CD4-positive, alpha-beta T cell treated with Interferon gamma for 1 hour (primary cell): ENCODE results near the gene SH3RF1.
"Not testable (repeated sequence)": the region's sequence is repeated elsewhere in the genome, so short reads cannot be mapped to it uniquely, and the experiment has no call there.

Source experiments
- DNase-seq: peaks from one replicate; pipeline ENCODE4 v3.0.0-alpha.2; 2020

Gene SH3RF1

DNA sequence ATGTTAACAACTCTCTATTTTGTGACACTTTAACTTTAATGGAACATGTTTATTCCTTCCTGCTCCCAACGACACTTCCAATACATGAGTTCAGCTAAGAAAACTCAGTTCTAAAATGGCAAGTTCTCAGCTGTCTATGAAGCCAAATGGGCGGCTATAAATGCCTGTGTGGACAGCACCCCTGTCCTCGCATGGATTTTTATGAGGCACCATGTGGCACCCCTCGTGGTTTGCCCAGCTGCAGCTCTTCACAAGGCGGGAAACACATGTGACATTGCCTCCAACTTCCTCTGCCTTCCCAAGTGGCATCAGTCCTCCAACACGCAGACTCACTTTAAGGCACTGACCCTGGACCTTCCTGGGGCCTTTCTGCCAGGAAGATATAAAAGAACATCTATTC lies 48.0 kb downstream of the SH3RF1 start:
- DNase-seq: no peak

DNA sequence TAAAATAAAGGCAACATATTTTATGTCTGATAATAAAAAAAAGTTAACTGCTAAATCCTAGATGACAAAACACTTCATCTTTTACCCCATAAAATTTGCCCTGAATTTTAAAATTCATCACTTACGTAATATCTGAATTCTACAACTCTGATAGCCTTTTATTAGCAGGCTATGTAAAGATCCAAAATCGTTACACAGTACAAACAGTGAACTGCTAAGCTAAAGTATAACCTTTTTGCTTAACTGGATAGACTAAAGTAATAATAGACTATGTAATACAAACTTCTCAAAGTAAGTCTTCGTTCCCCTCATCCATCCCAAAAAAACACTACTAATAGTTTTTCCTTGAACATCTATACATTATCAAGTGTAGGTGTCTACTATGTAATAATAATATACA lies 49.1 kb downstream of the SH3RF1 start:
- DNase-seq: no peak

- DNase-seq: no peak
Measured at GRCh38 chr4:169220854-169221411, 49.8 kb downstream of the SH3RF1 start.

DNA sequence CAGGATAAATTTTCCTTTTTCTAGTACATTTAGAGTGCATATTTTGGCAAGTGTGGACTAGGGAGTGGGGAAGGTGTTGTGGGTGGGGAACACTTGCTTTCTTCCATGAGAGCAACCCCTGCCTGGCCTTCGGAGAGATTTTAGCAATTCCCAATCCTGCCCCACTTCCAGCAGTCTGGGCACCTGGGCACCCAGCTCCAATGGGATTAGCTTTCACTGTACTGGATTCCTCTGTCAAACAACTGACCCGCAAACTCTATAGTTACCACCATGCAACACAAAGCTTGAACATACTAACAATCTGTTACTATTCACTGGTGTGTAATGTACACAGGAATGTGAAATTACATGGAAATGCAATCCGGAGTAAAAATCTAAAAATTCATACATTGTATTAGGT lies 50.3 kb downstream of the SH3RF1 start:
- DNase-seq: no peak

GRCh38 chr4:169219440-169219839 lies 51.3 kb downstream of the SH3RF1 start:
- DNase-seq: no peak

- DNase-seq: no peak
Measured at GRCh38 chr4:169215656-169216055, 55.1 kb downstream of the SH3RF1 start.

GRCh38 chr4:169212981-169213380 lies 57.8 kb downstream of the SH3RF1 start:
- DNase-seq: no peak

GRCh38 chr4:169210504-169211118 lies 60.1 kb downstream of the SH3RF1 start:
- peak; percentile 31 for DNase-seq

- DNase-seq: no peak
Measured at GRCh38 chr4:169209388-169209883, 61.3 kb downstream of the SH3RF1 start.

GRCh38 chr4:169208516-169208915 lies 62.2 kb downstream of the SH3RF1 start:
- DNase-seq: no peak

DNA sequence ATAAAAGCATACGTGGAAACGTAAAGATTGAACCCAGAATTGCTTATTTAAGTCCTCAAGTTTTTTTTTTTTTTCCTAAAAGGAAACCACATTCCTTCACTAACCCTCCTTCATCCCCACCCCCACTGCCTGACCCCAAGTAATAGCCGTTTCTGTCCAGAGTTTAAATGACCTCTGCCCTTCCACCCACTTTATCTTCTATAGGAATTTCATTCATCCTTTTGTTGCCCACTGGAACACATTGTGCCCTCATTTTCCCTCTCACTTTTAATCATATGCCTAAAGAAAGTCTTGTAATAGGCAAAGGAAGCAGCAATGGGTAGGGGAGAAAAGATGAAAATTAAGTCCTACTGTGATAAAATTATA lies 62.7 kb downstream of the SH3RF1 start:
- DNase-seq: no peak

DNA sequence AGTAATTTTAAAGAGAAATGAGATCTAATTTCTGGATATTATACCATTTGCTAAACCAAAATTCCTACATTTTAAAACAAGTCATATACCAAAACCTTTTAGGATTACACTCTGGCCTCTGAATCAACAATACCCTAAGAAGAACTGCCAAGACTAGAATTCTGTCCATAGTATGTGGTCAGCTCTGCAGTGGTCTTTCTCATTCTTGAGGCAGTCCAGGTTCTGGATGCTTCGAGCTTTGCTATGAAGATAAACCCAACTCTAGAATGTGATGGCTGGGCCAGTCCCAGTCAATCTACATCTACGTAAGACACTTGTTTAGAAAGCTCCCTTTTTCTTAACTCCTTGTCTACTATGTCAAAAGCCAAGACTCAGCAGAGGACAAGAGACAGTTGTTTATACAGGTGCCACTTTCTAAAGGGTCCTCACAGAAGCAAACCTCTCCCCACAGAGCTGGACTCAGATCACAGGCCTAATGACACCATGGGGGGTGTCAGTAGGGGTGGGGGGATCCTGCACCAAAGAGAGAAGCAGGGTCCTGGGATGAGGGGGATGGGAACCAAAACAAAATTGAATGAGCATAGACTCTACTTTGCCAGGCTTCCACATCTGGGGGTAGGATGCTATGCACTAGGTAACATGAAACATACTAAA lies 63.2 kb downstream of the SH3RF1 start:
- no peak for DNase-seq

DNA sequence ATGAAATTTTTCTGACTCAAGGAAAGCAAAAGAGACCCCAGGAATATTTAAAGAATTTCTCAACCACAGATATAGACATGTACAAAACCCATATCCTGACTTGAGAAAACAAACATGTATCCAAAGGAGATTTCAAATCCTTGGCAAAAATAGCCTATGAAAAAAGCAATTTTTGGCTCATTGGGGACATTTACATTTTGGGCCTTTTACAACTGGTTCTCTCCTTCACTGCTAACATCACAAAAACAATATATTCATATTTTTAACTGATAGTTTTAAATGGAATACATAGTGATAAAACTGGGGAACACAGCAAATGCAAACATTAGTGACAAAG lies 65.0 kb downstream of the SH3RF1 start:
- DNase-seq: no peak

DNA sequence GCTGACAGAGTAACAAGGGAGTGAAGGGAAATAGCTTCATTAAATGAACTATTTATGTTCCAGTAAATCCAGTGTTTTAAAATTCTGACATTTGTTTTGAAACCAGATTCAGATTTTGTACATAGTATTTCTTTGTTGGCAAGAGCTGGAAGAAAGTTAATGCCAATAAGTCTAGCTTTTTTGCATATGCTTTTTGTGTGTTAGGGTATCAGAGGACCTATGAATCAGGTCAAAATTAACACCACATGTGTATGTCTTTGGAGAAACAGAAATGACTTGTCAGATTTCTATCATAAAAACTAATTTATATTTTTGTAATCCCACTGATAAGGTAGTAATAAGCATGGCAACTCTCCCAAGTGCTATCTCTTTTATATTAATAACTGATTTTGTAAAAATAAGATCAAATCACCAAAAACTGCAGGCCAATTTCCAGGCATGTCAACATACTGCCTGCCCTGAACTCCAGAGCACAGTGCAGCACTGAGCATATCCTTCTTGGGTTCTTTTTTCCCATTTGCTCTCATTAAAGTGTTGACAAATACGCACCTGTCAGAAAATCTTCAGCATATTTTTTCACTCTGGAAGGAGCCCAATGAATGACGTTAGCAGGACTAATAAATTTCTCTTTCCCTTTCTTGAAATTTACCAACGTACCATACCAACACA lies 65.5 kb downstream of the SH3RF1 start:
- no peak for DNase-seq

- no peak for DNase-seq
Measured at GRCh38 chr4:169203891-169204290, 66.9 kb downstream of the SH3RF1 start.

DNA sequence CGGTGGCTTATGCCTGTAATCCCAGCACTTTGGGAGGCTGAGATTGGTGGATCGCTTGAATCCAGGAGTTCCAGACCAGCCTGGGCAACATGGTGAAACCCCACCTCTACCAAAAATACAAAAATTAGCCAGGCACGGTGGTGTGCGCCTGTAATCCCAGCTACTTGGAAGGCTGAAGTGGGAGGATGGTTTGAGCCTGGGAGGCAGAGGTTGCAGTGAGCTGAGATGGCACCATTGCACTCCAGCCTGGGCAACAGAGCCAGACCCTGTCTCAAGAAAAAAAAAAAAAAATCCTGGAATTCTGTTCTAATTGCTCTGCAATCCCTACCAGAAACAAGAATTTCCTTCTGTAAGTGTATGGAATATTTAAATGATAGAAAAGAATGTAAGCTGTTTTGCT lies 67.5 kb downstream of the SH3RF1 start:
- DNase-seq: not testable (repeated sequence)

- no peak for DNase-seq
Measured at GRCh38 chr4:169202878-169203277, 67.9 kb downstream of the SH3RF1 start.

DNA sequence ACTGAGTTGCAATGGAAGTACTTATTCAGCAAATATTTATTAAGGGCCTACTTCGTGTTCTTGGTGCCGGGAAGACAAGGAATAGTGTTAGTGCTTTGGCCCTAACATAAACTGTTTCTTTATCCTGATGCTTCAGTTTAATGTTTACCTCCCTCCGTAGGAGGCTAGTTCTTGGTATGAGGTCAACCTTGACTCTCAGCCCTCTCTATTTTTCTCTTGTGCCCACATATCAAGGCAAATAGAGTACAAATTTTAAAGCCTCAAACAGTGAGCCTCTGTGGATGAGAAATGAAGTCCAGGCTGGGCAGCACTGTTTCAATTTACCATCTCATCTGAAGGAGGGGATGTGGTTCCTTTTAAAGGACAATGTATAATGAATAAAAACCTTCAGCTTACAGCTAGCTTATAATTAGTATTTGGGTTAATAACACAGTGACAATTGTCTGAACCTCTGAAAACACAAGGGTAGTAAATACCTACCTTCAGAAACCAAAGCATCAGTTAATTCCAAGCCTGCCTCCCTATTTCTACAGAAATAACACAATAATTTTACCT lies 68.5 kb downstream of the SH3RF1 start:
- no peak for DNase-seq

- no peak for DNase-seq
Measured at GRCh38 chr4:169201222-169202144, 69.3 kb downstream of the SH3RF1 start.

DNA sequence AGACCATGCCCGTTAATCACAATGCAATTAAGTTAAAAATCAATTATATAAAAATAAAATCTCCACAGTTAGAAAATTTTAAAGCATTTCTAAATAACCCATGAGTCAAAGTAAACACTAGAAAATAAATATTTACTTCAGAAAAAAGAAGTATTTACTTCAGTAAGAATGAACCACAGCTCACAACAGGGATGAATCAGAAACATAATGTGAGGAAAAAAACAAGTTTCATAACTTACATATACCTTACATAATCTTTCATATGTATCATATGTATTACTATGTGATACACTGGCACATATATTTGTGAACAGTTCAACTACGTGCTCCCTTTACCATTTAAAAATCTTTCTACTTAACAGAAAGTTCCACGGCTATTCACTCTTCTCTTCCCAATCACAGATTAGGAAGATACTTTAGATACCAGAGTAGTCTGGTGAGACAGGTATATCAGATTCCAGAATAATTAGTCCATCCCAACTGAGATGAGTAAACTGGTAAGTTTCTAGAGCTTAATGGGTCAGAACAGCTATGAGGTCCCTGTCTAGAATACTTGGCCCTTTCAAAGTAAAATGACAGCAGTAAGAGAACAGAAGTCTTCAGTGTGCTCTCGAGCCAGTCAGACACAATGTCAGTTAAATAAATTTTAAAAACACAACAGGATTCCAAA lies 70.3 kb downstream of the SH3RF1 start:
- no peak for DNase-seq

GRCh38 chr4:169199184-169199583 lies 71.6 kb downstream of the SH3RF1 start:
- no peak for DNase-seq

GRCh38 chr4:169198167-169198566 lies 72.6 kb downstream of the SH3RF1 start:
- no peak for DNase-seq
